Measurements from ENCODE around the gene GABBR2.

- TF ChIP-seq, protein P1, sequence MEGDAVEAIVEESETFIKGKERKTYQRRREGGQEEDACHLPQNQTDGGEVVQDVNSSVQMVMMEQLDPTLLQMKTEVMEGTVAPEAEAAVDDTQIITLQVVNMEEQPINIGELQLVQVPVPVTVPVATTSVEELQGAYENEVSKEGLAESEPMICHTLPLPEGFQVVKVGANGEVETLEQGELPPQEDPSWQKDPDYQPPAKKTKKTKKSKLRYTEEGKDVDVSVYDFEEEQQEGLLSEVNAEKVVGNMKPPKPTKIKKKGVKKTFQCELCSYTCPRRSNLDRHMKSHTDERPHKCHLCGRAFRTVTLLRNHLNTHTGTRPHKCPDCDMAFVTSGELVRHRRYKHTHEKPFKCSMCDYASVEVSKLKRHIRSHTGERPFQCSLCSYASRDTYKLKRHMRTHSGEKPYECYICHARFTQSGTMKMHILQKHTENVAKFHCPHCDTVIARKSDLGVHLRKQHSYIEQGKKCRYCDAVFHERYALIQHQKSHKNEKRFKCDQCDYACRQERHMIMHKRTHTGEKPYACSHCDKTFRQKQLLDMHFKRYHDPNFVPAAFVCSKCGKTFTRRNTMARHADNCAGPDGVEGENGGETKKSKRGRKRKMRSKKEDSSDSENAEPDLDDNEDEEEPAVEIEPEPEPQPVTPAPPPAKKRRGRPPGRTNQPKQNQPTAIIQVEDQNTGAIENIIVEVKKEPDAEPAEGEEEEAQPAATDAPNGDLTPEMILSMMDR (IDR thresholded peaks at IDR 0.05; ENCODE audit: low read length), result no peak
- TF ChIP-seq EZH2 (optimal IDR thresholded peaks at IDR 0.05; ENCODE audit: low read depth, low read length), result no peak
- TF ChIP-seq EZH2phosphoT487 (IDR thresholded peaks at IDR 0.05; ENCODE audit: low read length), result no peak
These were observed 193.1 kb downstream of the GABBR2 start for GRCh38 chr9:98515506-98516204.

Measured in MM.1S (cell line).